IPS-11a (cell line): ENCODE measurements around the gene MTF2.

Experiments
- H3K4me3 ChIP-seq: one replicate; pipeline ENCODE4 v1.5.1; 2013; ENCODE audit warnings: low read depth, low read length, control low read depth

The MTF2 gene

GRCh38 chr1:93082313-93082712 lies 3.2 kb downstream of the MTF2 start:
- H3K4me3 ChIP-seq: no peak overlapping the region

- H3K4me3 ChIP-seq: no peak overlapping the region
Measured at GRCh38 chr1:93083979-93084378, 4.9 kb downstream of the MTF2 start.

GRCh38 chr1:93087532-93087931 lies 8.4 kb downstream of the MTF2 start:
- no peak overlapping the region for H3K4me3 ChIP-seq

GRCh38 chr1:93093332-93094006 lies 14.4 kb downstream of the MTF2 start:
- no peak overlapping the region for H3K4me3 ChIP-seq

GRCh38 chr1:93095804-93096585 lies 16.9 kb downstream of the MTF2 start:
- no peak overlapping the region for H3K4me3 ChIP-seq

- no peak overlapping the region for H3K4me3 ChIP-seq
Measured at GRCh38 chr1:93102142-93102541, 23.1 kb downstream of the MTF2 start.

- H3K4me3 ChIP-seq: no peak overlapping the region
Measured at GRCh38 chr1:93106226-93106625, 27.1 kb downstream of the MTF2 start.

- H3K4me3 ChIP-seq: no peak overlapping the region
Measured at GRCh38 chr1:93107395-93107794, 28.3 kb downstream of the MTF2 start.

- no peak overlapping the region for H3K4me3 ChIP-seq
Measured at GRCh38 chr1:93108335-93108734, 29.3 kb downstream of the MTF2 start.

GRCh38 chr1:93109578-93109977 lies 30.5 kb downstream of the MTF2 start:
- H3K4me3 ChIP-seq: no peak overlapping the region

GRCh38 chr1:93111065-93111464 lies 32.0 kb downstream of the MTF2 start:
- no peak overlapping the region for H3K4me3 ChIP-seq

- H3K4me3 ChIP-seq: no peak overlapping the region
Measured at GRCh38 chr1:93111561-93111960, 32.5 kb downstream of the MTF2 start.

- no peak overlapping the region for H3K4me3 ChIP-seq
Measured at GRCh38 chr1:93113127-93113526, 34.0 kb downstream of the MTF2 start.

- H3K4me3 ChIP-seq: no peak overlapping the region
Measured at GRCh38 chr1:93114391-93114790, 35.3 kb downstream of the MTF2 start.

GRCh38 chr1:93120614-93121013 lies 41.5 kb downstream of the MTF2 start:
- H3K4me3 ChIP-seq: no peak overlapping the region

- no peak overlapping the region for H3K4me3 ChIP-seq
Measured at GRCh38 chr1:93123201-93123783, 44.2 kb downstream of the MTF2 start.

GRCh38 chr1:93124556-93125355 lies 45.7 kb downstream of the MTF2 start:
- no peak overlapping the region for H3K4me3 ChIP-seq

- no peak overlapping the region for H3K4me3 ChIP-seq
Measured at GRCh38 chr1:93129507-93130099, 50.5 kb downstream of the MTF2 start.

- no peak overlapping the region for H3K4me3 ChIP-seq
Measured at GRCh38 chr1:93132638-93133037, 53.6 kb downstream of the MTF2 start.

GRCh38 chr1:93136445-93136844 lies 57.4 kb downstream of the MTF2 start:
- H3K4me3 ChIP-seq: no peak overlapping the region
